Smooth muscle cell of the brain vasculature (primary cell): ENCODE measurements around the gene SPINK13.
"Not testable (repeated sequence)": the region's sequence is repeated elsewhere in the genome, so short reads cannot be mapped to it uniquely, and the experiment has no call there.

Experiments used
- DNase-seq: peaks from one replicate; pipeline ENCODE4 v3.0.0-alpha.2; 2012; ENCODE audit warnings: low read depth, low spot score

SPINK13 gene

DNA sequence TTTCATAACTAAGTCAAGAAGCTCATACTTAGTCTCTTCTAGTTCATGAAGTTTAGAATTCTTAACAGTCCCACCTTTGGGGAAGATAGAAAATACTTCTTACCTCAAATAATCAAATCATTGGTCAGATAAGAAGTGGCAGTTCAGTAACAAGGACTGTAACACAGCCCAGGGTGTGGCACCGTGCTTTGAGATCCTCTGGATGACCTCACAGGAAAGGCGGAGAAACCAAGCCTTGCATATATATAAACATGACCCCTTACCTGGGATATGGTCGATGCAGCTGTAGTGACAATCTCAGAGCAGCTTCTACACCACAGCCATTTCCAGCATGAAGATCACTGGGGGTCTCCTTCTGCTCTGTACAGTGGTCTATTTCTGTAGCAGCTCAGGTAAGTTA lies 43.6 kb downstream of the SPINK13 start, which contains the start of gene SPINK7:
Gene SPINK7, plus strand, starts transcription at position 271 of the 400 bp plus-strand sequence. Its CDS starts 61 bp downstream, at position 332.
- no peak for DNase-seq

DNA sequence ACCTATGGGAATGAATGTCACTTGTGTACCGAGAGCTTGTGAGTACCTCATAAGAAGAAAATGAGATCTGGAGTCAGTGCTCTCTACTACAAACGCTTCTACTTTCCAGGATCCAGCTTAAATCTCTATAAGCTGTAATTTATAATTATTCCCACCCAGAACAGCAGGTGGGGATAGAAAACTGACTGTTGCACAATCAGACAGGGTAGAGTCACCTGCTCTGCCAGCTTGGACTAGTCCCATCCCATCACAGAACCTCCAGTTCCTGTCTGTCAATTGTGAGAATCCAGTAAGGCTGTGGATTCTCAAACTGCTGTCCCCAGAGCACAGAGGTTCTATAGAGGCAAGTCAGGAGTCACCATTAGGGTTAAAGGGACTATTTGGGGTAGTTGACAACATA lies 45.6 kb downstream of the SPINK13 start:
- DNase-seq: no peak

DNA sequence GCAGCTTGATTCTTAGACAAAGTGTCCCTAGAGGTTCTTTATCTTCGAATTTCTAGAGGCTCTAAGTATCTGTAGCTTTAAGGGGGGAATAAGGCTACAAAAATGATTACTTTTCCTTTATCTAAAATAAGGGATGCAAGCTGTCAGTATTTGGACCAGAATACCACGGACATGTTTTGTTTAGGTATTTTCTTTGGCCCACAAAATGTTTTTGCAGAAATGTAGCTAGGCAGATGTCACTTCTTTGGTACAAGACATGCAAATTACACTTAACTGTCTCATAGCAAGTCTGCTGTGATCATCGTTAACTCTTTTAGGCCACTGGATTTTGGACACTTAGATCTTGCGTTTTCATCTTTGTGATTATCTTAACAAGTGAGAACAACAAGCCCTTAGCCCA lies 46.1 kb downstream of the SPINK13 start:
- DNase-seq: no peak

DNA sequence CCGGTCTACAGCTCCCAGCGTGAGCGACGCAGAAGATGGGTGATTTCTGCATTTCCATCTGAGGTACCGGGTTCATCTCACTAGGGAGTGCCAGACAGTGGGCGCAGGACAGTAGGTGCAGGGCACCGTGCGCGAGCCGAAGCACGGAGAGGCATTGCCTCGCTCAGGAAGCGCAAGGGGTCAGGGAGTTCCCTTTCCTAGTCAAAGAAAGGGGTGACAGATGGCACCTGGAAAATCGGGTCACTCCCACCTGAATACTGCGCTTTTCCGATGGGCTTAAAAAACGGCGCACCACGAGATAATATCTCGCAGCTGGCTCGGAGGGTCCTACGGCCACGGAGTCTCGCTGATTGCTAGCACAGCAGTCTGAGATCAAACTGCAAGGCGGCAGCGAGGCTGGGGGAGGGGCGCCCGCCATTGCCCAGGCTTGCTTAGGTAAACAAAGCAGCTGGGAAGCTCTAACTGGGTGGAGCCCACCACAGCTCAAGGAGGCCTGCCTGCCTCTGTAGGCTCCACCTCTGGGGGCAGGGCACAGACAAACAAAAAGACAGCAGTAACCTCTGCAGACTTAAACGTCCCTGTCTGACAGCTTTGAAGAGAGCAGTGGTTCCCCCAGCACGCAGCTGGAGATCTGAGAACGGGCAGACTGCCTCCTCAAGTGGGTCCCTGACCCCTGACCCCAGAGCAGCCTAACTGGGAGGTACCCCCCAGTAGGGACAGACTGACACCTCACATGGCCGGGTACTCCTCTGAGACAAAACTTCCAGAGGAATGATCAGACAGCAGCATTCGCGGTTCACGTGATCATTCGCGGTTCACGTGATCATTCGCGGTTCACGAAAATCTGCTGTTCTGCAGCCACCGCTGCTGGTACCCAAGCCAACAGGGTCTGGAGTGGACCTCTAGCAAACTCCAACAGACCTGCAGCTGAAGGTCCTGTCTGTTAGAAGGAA lies 51.7 kb downstream of the SPINK13 start:
- not testable (repeated sequence) for DNase-seq

DNA sequence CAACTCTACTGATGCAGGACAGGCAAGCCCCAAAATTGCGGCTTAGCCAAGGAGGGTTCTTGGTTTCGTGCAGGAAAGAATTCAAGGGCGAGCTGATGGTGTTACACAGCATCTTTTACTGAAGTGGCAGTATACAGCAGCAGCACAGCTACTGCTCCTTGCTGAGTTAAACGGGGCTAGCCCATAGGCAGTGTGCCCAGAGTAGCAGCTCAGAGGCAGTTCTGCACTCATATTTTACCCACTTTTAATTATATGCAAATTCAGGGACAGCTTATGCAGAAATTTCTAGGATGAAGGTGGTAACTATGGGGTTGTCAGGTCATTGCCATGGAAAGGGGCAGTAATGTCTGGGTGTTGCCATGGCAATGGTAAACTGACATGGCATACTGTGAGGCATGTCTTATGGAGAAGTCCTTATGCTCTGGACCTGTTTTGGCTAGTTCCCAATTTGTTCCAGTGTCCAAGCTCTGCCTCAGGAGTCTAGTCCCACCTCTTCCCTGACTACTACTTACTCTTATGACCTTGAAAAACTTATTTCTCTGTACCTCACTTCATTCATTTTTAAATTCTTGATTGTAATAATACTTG lies 64.8 kb downstream of the SPINK13 start:
- no peak for DNase-seq

DNA sequence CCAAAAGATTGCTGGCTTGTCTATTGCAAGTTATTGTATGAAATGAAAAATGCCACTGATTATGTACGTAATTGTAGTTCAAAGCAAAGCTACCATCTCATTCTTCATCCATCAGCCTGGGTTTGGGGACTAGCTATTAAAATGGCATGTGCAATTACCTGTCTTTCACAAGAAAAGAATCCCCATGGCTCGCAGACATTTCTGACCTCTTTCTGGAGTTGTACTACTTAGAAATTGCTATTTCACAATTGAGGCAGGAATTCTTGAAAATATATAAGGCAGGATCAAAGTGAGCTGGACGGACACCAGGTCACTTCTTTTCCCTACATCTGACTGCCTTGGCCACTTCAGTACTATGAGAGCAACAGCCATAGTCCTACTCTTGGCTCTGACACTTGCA lies 66.7 kb downstream of the SPINK13 start, which contains the start of gene SPINK9:
Gene SPINK9, plus strand, starts transcription at position 301 of the 400 bp plus-strand sequence. Its CDS starts 55 bp downstream, at position 356.
- no peak for DNase-seq
